Measurements from ENCODE around the gene NUP58. TPM values are rescaled to one million over a fixed set of nuclear protein-coding genes. Genes with fewer than 3 reads are reported as not detected.

Gene NUP58
- polyA plus RNA-seq, 1 donor from 2014 or later = 15.7 TPM

- Mint-ChIP-seq H3K4me1 (peaks cover 0 to 6% (median 4%) of the 10 kb centered on the region in 3 donors), H3K9me3 (no peaks in the 10 kb centered on the region), H3K27ac (no peak overlapping the region), H3K36me3 (peaks cover 6% of the 10 kb centered on the region), H3K27me3 (peaks cover 26% of the 10 kb centered on the region), H3K4me3 (no peak overlapping the region)
Measured at GRCh38 chr13:25377244-25377962, 76.0 kb downstream of the NUP58 start.

- Mint-ChIP-seq H3K27ac (no peak overlapping the region), H3K4me3 (no peak overlapping the region), H3K27me3 (peaks cover 16% of the 10 kb centered on the region), H3K36me3 (peaks cover 4% of the 10 kb centered on the region), H3K9me3 (no peaks in the 10 kb centered on the region), H3K4me1 (peaks cover 0 to 6% (median 4%) of the 10 kb centered on the region in 3 donors)
Measured at GRCh38 chr13:25378528-25378927, 77.1 kb downstream of the NUP58 start.

- no peaks in the 10 kb centered on the region for H3K9me3 Mint-ChIP-seq
- H3K4me3 Mint-ChIP-seq = no peak overlapping the region
- H3K27me3 Mint-ChIP-seq = peaks cover 14% of the 10 kb centered on the region
- no peak overlapping the region for H3K27ac Mint-ChIP-seq
- peaks cover 0 to 6% (median 4%) of the 10 kb centered on the region in 3 donors for H3K4me1 Mint-ChIP-seq
- H3K36me3 Mint-ChIP-seq = peaks cover 3% of the 10 kb centered on the region
Measured at GRCh38 chr13:25379011-25379410, 77.6 kb downstream of the NUP58 start.

GRCh38 chr13:25380082-25380481, 78.7 kb downstream of the NUP58 start:
- H3K4me3 Mint-ChIP-seq = no peak overlapping the region
- no peak overlapping the region for H3K27ac Mint-ChIP-seq
- peaks cover 3% of the 10 kb centered on the region for H3K36me3 Mint-ChIP-seq
- H3K27me3 Mint-ChIP-seq = peaks cover 12% of the 10 kb centered on the region
- peaks cover 0 to 4% (median 4%) of the 10 kb centered on the region in 3 donors for H3K4me1 Mint-ChIP-seq
- H3K9me3 Mint-ChIP-seq = peaks cover 0 to 1% (median 0%) of the 10 kb centered on the region in 3 donors

GRCh38 chr13:25380741-25381324, 79.4 kb downstream of the NUP58 start:
- peaks cover 0 to 3% (median 0%) of the 10 kb centered on the region in 3 donors for H3K9me3 Mint-ChIP-seq
- H3K27me3 Mint-ChIP-seq = peaks cover 8% of the 10 kb centered on the region
- peaks cover 3% of the 10 kb centered on the region for H3K36me3 Mint-ChIP-seq
- H3K27ac Mint-ChIP-seq = no peak overlapping the region
- H3K4me1 Mint-ChIP-seq = peaks cover 0 to 2% (median 1%) of the 10 kb centered on the region in 3 donors
- H3K4me3 Mint-ChIP-seq = no peak overlapping the region

GRCh38 chr13:25384758-25385410, 83.5 kb downstream of the NUP58 start:
- H3K4me3 Mint-ChIP-seq = no peak overlapping the region
- H3K27me3 Mint-ChIP-seq = peaks cover 15% of the 10 kb centered on the region
- H3K27ac Mint-ChIP-seq = no peak overlapping the region
- peaks cover 0 to 3% (median 0%) of the 10 kb centered on the region in 3 donors for H3K9me3 Mint-ChIP-seq
- no peaks in the 10 kb centered on the region for H3K36me3 Mint-ChIP-seq
- no peaks in the 10 kb centered on the region for H3K4me1 Mint-ChIP-seq

- H3K36me3 Mint-ChIP-seq = no peaks in the 10 kb centered on the region
- no peaks in the 10 kb centered on the region for H3K9me3 Mint-ChIP-seq
- no peaks in the 10 kb centered on the region for H3K4me1 Mint-ChIP-seq
- H3K27ac Mint-ChIP-seq = no peak overlapping the region
- H3K27me3 Mint-ChIP-seq = peaks cover 15% of the 10 kb centered on the region
- no peak overlapping the region for H3K4me3 Mint-ChIP-seq
Measured at GRCh38 chr13:25391932-25392331, 90.5 kb downstream of the NUP58 start.

Other genes with a start within 250 kb of the NUP58 start
- 0.10 TPM for gene PABPC3, start 205.5 kb upstream of the NUP58 start, polyA plus RNA-seq
- not detected for gene AMER2, start 129.3 kb upstream of the NUP58 start, polyA plus RNA-seq
- 10.0 TPM for gene MTMR6, start 14.1 kb upstream of the NUP58 start, polyA plus RNA-seq
- gene ATP8A2, start 70.3 kb downstream of the NUP58 start, polyA plus RNA-seq = 0.06 TPM